HG03439 (cell line): Measurements from ENCODE around the gene SERPINB10.
A peak's percentile ranks its signal among the peaks of the same experiment; 100 is the strongest.

Experiments
- ATAC-seq: cut with Tn5 transposase; IDR thresholded peaks from one replicate; pipeline ENCODE4 v1.9.1; 2021; ENCODE audit warnings: mild to moderate bottlenecking, moderate library complexity; ENCODE audit not compliant: unreplicated experiment

Gene SERPINB10

DNA sequence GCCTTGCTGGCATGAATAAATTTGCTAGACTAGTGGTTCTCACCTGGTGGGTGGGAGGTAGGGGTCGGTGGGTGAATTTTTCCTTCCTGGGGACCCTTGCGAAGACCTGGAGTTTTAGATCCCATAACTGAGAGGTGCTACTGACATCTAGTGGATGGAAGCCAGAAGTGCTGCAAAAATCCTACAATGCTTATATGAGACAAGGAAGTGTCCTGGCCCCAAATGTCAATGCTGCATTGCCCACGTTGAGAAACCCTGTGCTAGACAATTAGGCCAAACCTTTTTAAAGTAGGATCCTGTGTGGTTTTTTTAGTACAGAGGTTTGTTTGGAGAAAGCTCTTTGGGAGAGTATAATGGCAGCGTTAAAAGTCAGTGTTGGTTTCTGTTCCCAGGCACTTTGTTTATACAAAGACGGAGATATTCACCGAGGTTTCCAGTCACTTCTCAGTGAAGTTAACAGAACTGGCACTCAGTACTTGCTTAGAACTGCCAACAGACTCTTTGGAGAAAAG is 71.7 kb downstream of the SERPINB10 start:
- ATAC-seq, result peak; percentile 78

DNA sequence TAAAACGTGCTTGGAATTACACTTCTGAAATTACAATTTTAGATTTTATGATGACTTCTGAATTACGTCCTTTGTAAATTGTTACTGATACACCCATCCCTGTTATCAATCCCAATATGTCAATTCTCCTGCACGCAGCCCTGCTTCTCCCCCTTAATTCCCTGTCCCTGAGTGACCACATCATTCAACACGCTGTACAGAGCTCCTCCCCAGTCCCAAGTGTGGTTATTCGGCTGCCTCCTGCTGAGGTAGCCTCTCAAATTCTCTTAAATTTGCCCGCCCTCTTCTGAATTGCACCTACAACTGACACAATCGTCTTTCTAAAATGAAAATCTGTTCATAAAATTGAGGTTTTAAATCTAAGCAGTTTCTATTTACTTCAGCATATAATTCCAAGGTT is 72.3 kb downstream of the SERPINB10 start:
- ATAC-seq, result no peak

DNA sequence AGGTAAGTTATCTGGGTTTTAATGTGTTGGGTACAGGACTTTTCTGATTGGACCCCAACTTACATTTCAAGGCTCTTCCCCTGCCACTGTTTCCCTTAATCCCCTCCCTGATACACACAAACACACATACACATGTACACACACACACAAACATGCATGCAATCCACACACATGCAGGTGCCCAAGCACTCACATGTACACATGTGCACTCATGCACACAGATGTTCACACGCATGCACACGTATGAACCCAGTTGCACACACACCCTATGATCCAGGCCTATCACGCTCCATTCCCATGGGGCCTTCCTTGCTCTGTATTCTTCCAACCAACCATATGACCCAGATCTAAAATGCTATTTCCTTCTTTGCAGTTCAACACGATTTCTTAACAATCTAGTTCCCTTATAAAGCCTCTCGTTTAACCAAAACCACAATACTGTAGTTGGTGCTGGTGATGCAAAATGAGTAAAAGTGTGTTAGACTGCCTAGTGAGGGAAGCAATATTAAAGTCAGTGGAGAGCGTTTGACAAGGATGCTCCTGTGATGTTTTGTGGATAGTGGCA is 73.2 kb downstream of the SERPINB10 start:
- no peak for ATAC-seq

DNA sequence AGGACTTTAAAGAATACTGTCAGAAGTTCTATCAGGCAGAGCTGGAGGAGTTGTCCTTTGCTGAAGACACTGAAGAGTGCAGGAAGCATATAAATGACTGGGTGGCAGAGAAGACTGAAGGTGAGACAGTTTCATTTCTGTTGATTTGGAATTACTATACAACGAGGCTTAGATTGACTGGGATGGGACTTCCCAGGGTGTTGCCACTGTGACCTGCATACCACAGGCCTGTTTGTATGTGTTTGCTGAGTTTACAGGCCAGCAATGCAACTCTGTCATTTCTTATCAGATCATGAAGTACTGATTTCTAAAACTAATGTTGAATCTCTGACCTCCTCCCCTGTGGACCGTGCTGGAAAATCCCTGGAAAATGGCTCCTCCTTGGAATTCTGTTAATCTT is 74.0 kb downstream of the SERPINB10 start:
- no peak for ATAC-seq

DNA sequence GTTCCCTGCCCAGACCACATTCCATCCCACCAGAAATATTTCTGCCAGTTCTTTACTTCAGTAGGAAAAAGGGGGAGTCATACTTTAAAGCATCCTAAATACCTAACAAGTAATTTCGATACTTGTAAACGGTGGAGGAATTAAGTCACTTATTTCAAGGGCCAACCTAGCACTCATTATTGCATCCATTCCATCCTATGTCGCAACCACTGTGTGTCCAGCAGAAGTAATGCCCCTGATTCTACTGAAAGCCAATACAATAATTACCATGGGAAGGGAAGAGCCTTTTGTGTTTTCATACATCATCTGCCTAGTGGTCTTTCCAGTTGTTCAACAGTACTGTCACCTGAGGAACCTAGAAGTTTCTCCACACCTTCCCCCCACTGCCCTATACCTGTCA is 74.6 kb downstream of the SERPINB10 start:
- no peak for ATAC-seq
